Measurements from ENCODE around the gene PHACTR4. TPM values are rescaled to one million over a fixed set of nuclear protein-coding genes. Genes with fewer than 3 reads are reported as not detected.

PHACTR4 gene
- polyA plus RNA-seq, 1 donor (not counting 4 experiments of a cell fraction or from before 2014, with no cell fraction given): 12.2 TPM

GRCh38 chr1:28537457-28538199 is 168.1 kb downstream of the PHACTR4 start:
- no peak for TF ChIP-seq CTCF (optimal IDR thresholded peaks at IDR 0.05 in 1 of 3, IDR thresholded peaks at IDR 0.05 in 1 of 3, conservative IDR thresholded peaks at IDR 0.05 in 1 of 3; ENCODE audit: extremely low read depth in 1 of 3, insufficient read depth in 2 of 3, low read length in 3 of 3)
- TF ChIP-seq EZH2 (IDR thresholded peaks at IDR 0.05; ENCODE audit: low read length): no peak
- DNase-seq (ENCODE audit: low read depth, low spot score): no peak
- H2AFZ ChIP-seq (ENCODE audit: control insufficient read depth, low read length): no peak overlapping the region
- no peaks in the 10 kb centered on the region for H3K4me1 ChIP-seq (ENCODE audit: control insufficient read depth, extremely low read depth, insufficient read depth, low read length)
- no peak overlapping the region for H3K27ac ChIP-seq (ENCODE audit: control insufficient read depth, insufficient read depth, low read length)
- H4K20me1 ChIP-seq (ENCODE audit: control insufficient read depth, extremely low read depth, insufficient read depth, low read length): no peaks in the 10 kb centered on the region
- FAIRE-seq: no peak
- H3K4me3 ChIP-seq (ENCODE audit: control insufficient read depth in 2 of 3, extremely low read depth in 1 of 3, insufficient read depth in 2 of 3, low read depth in 1 of 3, low read length in 3 of 3): no peak overlapping the region
- H3K79me2 ChIP-seq (ENCODE audit: control insufficient read depth, insufficient read depth, low read length): no peaks in the 10 kb centered on the region
- H3K9me1 ChIP-seq (ENCODE audit: control insufficient read depth, extremely low read depth, insufficient read depth, low read length): no peaks in the 10 kb centered on the region
- H3K27me3 ChIP-seq (ENCODE audit: control insufficient read depth, extremely low read depth, insufficient read depth, low read length): no peaks in the 10 kb centered on the region
- dilution Hi-C loops (cut with MboI; ENCODE audit: extremely low pct_ligation_motif_present, low sequenced_read_pairs): no loop called here
- H3K9ac ChIP-seq (ENCODE audit: control insufficient read depth, extremely low read depth, insufficient read depth, low read length): no peak overlapping the region
- H3K36me3 ChIP-seq (ENCODE audit: control insufficient read depth in 2 of 2, extremely low read depth in 1 of 2, insufficient read depth in 2 of 2, low read length in 2 of 2): peaks cover 22 to 36% of the 10 kb centered on the region in 2 experiments
- H3K4me2 ChIP-seq (ENCODE audit: control insufficient read depth, extremely low read depth, insufficient read depth, low read depth, low read length): no peak overlapping the region
- H3K9me3 ChIP-seq (ENCODE audit: control insufficient read depth, low read depth, low read length): no peaks in the 10 kb centered on the region

- Histone ChIP-seq H3K27ac (ENCODE audit: control insufficient read depth, insufficient read depth, low read length) (no peak overlapping the region), H3K9ac (ENCODE audit: control insufficient read depth, extremely low read depth, insufficient read depth, low read length) (no peak overlapping the region), H3K4me1 (ENCODE audit: control insufficient read depth, extremely low read depth, insufficient read depth, low read length) (no peaks in the 10 kb centered on the region), H4K20me1 (ENCODE audit: control insufficient read depth, extremely low read depth, insufficient read depth, low read length) (no peaks in the 10 kb centered on the region), H3K27me3 (ENCODE audit: control insufficient read depth, extremely low read depth, insufficient read depth, low read length) (no peaks in the 10 kb centered on the region), H3K9me3 (ENCODE audit: control insufficient read depth, low read depth, low read length) (no peaks in the 10 kb centered on the region), H3K9me1 (ENCODE audit: control insufficient read depth, extremely low read depth, insufficient read depth, low read length) (no peaks in the 10 kb centered on the region), H3K36me3 (ENCODE audit: control insufficient read depth in 2 of 2, extremely low read depth in 1 of 2, insufficient read depth in 2 of 2, low read length in 2 of 2) (peaks cover 22 to 36% of the 10 kb centered on the region in 2 experiments), H3K4me2 (ENCODE audit: control insufficient read depth, extremely low read depth, insufficient read depth, low read depth, low read length) (no peak overlapping the region), H3K4me3 (ENCODE audit: control insufficient read depth in 2 of 3, extremely low read depth in 1 of 3, insufficient read depth in 2 of 3, low read depth in 1 of 3, low read length in 3 of 3) (no peak overlapping the region), H3K79me2 (ENCODE audit: control insufficient read depth, insufficient read depth, low read length) (no peaks in the 10 kb centered on the region), H2AFZ (ENCODE audit: control insufficient read depth, low read length) (no peak overlapping the region)
- DNase-seq (ENCODE audit: low read depth, low spot score) (no peak), FAIRE-seq (no peak)
- TF ChIP-seq CTCF (optimal IDR thresholded peaks at IDR 0.05 in 1 of 3, IDR thresholded peaks at IDR 0.05 in 1 of 3, conservative IDR thresholded peaks at IDR 0.05 in 1 of 3; ENCODE audit: extremely low read depth in 1 of 3, insufficient read depth in 2 of 3, low read length in 3 of 3) (no peak), EZH2 (IDR thresholded peaks at IDR 0.05; ENCODE audit: low read length) (no peak)
- dilution Hi-C loops (cut with MboI; ENCODE audit: extremely low pct_ligation_motif_present, low sequenced_read_pairs): no loop called here
These were observed 168.7 kb downstream of the PHACTR4 start for GRCh38 chr1:28538286-28538685.

Data from keratinocyte (primary cell).